Left forelimb (tissue), 1 donor: ENCODE data around the gene SGPP2.
"Not testable (repeated sequence)": the region's sequence is repeated elsewhere in the genome, so short reads cannot be mapped to it uniquely, and the experiment has no call there.

Experiments
- DNase-seq: peaks from one replicate; pipeline ENCODE4 v3.0.0-alpha.2; 2018; ENCODE audit warnings: low spot score

SGPP2 gene

DNA sequence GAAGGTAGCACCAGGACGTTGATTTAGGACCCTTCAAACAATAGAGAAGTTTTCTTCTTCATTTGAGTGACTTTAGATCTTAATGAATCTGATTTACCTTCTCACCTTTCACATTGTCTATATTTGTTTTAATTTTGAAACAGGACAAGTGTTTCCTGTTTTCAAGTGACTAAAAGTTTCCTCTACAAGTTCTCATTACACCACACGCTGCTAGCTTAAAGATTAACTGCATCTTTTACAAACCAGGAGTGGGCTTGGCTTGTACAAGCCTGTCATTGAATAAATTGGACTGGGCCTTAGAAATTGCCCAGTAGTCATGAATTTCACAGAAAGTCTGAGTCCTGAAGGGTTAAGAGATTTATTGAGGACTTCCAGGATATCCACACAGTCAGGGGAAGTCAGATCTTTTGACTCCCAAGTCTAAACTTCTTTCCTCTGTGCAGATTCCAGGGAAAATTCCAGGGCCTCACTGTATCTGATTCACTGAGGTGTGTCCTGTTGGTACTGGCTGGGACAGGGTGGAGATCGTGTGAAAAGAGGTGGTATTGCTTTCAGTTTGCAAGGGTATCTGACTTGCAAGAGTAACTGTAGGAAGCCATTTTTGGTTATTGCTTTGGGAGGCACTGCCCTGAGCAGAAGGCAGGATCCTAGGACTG, 3.4 kb downstream of the SGPP2 start:
- no peak for DNase-seq

DNA sequence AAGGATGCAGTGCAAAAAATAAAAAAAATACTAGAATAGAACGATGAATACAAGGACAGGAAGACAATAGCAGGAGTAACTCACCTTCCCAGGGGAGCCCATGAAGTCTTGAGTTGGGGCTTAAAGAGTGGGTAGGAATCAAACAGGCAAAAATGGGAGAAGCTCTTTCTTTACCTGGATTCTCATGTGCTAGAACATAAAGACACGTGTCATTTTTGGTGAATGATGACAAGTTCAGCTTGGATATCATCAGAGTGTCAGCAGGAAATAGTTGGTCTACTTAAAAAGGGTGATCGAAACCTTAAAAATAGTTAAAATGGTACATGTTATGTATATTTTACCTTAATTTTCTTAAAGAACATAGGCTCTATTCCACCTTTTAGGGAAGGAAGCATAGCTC, 5.7 kb downstream of the SGPP2 start:
- DNase-seq: no peak

DNA sequence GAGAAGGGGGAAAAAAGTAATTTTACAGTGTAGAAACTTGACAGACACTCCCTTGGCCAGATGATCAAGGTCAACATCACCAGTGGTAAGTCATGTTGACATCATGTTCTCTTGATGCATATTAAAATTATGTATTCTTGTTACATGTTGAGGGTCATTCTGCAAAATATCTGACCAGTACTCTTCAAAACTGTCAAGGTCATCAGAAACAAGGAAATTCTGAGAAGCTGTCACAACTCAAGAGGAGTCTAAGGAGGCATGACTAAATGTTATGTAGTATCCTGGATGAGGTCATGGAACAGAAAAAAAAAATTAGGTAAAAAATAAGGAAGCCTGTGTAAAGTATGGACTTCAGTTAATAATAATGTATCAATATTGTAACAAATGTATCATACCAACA, 6.3 kb downstream of the SGPP2 start:
- DNase-seq: no peak

DNA sequence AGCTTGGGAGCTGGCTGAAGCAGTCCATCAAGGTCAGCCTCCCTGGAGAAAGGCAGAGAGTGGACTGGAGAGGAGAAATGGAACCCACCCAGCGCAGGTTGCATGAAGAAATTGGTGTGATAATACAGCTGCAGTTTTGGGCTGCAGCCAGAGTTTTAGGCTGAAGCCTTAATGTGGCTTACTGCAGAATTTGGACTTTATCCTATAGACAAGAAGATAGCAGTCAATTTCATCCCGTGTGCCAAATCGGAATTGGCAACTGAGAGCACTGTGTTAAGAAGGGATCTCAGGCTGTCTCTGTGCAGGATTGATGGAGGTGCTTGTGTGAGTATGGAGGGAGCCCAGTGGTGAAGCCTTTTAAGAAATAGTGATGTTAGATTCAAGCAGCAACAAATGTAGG, 7.5 kb downstream of the SGPP2 start:
- no peak for DNase-seq

DNA sequence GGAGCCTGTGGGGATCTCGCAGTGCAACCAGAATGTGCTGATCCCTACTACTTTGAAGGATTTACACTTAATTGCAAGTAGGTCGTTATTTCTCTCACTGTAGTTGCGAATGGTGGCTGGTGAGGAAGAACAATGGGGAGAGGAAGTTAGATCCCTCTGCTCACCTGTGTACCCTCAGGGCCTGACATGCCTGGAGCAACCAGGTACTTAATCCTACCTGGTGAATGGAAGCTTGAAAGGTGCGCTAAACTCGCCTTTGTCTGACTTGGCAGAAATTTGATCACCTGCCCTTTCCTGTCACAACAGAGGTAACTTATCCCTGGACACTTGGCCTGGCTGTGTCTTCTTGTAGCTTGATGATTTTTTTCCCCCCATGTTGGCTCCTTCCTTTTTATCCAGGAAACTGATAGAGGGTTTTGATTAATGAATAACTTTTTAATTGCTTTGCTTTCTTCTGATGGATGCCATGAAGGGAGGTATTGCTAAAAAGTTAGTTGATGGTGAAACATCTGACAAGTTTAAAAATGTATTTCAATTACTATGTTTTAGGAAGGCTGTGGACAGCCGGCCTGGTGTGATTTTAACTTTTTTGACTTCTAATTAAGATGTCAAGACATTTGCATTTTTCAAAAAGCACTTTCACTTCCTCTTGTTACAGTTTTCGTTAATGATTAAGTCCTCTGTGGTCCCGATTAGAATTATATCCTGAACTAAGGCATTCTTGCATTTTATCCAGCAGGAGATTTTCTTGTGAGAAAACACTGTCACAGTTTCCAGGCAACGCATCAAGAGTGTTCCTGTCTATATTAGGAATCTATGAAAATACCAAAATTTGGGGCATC, 9.2 kb downstream of the SGPP2 start:
- no peak for DNase-seq

DNA sequence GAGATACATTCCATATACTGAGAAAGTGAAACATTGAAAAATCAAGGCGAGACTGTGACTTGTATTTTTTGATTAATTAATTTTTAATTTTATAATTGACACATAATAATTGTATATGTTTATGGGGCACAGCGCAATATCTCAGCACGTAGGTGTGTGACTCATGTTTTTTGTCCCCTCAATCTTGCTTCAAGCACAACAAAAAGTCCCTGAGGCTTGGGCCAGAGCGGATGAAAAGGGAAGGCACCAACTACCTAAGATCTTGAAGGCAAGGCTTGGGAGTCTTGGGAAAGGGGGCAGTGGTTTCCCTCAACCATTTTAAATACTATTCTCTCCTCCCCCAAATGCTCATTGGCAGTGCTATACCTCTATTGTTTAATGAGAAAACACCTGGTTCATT, 9.9 kb downstream of the SGPP2 start:
- no peak for DNase-seq

DNA sequence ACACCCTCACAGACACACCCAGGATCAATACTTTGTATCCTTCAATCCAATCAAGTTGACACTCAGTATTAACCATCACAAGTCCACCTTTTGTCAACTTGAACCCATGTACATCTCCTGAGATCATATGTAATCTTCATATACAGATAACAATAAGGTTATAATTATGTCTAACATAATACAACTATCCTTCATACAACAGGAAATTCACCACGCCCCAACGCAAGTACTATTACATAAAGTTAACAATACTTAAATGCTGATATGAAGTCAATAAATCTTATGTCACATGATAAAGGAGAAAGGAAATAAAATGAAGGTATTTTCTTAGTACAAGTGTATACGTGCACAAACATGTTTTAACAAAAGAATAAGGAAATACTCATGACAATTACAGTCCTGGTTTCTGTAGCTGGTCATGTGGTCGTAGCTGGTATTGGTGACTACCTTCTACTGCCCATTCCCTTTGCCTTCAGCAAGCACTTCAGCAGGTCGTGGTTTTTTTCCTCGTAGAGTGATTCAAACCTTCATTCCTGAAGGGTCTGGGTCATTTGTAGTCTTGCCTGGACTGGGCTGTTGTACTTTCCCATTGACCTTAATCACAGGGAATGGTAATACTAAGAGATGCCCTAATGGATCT, 11.2 kb downstream of the SGPP2 start:
- not testable (repeated sequence) for DNase-seq

DNA sequence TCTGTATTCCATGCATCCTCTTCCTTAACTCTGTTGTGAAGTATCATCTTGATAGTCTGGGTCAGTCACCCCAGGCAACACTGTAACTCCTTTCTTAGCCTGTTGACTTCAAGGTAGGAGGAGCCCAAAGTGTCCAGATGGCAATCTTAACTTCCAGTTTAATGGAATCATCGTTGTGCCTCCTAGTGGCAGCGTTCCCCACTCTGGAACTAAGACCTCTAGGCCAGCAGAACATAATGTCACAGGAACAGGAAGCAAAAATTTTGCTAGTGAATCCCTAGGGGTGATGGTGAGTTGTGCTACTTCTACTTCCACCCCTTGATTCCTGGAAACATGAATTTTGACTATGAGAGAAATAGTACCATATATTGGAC, 11.7 kb downstream of the SGPP2 start:
- no peak for DNase-seq

DNA sequence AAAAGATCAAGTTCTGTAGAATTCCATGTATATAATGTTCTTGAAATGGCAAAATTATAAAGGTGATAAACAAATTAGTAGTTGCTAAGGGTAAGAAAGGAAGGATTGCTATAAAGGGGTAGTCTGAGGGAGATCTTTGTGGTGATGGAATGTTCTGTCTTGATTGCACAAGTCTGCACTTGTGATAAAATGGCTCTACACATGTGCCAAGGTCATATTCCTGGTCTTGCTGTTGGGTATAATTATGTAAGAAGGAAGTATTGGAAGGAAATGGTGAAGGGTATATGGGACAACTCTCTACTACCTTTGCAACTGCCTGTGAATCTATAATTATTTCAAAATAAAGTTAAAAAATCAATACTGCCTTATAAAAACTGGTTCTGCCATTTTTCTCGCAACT, 15.3 kb downstream of the SGPP2 start:
- no peak for DNase-seq

DNA sequence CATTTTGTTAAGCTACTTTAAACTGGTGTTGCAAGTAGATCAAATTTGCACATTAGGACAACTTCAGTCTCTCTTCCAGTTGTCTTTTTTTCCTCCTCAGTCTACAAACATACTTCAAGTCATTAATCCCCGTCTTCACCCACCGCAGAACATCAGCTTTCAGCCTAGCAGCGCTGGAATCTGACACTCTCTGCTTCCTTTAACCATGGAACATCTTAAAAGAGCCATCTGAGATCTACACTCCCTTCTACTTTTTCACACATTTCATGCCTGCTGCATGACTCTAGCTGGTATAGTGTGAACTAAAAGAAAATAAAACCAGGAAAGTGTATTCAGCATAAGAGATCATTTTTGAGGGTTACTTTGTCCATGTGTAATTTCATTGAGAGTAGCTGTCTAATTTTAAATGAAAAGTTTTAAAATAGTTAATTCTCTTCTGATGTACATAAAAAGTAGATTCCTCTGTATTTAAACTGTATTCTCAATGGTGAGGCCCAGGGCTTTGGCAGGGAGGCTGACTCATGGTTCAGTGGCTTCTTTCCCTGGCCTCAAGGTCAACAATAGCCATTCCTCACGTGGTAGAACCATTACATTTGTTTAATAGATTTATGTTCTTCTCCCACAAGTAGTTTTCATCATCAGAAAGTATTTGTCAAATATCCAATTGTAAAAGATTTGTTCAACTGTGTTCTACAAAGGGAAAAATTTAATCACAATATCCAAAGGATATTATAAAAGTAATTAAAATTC, 16.5 kb downstream of the SGPP2 start:
- no peak for DNase-seq

DNA sequence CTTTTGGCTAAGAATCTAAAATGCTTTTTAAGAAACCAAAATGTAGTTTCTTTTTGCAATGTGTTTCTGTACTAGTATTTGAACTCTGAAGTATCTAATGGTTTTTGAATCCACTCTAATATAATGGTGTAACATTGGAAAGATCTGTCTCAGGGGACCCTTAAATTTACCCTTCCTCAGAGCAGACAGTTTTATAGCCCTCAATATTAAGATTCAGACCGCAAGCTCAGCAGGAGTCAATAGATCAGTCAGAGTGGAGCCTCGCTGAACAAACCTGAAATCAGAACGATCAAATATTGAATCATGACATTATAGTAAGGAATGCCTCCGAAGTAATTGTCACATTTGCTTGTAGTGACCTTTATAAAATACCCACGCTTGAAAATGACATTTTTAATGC, 18.3 kb downstream of the SGPP2 start:
- no peak for DNase-seq

DNA sequence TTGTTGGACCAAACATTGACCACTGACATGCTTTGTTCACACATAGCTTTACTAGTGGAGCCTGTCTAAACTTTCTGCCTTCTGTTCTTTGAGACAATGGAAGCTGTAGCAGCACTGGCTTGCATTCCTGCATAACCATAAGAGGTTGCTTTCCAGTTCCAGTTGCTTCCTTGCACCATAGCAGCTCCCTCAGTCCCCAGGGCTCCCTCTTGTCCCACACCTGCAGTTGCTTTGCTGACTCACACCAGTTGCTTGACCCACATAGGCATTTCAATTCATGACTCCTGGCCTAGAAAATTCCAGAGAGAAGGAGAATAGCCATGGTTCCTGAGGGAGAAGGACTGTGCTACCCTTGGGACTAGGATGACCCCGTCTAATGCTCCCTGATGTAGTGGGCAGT, 20.9 kb downstream of the SGPP2 start:
- DNase-seq: no peak

DNA sequence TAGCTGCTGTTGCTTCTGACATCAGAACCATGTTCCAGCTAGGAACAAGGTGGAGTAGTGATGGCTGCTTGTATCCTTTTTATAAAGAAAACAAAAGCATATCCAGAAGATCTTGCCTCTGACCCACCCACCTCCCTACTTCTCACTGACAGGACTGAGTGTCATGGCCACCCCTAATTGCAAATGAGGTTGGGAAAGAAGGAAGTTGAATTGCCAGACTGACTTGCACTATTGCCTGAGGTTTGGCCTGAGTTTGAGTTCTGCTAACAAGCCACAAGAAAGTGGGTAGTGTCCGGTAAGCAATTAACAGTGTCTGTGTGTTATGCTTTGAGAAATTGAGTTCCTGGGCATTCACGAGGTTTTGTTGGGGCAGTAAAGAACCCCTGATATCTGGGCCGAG, 22.8 kb downstream of the SGPP2 start:
- no peak for DNase-seq

DNA sequence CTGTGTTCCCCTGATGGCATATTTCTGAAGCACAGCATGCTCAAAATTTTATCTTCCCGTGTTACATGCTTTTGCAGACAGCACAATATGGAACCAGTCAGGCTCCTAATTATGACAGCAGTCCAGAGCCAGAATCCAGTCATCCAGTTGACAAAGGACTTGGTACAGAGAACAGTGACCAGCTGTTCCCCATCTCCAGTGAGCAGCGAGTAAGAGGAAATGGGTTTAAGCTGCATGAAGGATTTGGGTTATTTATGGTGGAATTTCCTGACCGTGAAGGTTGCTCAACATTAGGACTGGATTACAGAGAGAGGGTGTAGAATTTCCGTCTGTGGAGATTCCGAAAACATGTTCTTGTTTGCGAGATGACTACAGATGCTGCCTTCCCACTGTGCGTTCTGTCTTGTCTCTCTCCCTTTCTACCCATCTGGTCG, 24.4 kb downstream of the SGPP2 start:
- DNase-seq: no peak

DNA sequence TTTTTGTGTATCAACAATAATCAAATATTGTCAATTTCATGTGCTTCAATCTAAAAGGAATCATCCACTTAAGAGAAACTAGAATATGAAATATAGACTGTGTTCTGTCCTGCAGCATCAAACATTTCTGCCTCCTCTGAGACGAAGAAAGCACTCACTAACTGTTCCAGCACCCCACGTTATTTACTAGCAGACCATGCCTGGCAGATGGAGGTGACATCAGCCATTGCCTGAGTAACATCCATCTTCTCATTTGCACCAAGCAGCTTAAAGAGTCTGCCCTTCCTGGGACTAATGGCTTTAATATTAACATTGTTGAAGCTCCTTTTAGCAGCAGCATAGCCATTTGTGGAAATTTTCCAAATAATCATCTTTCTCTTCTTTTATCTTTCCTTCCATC, 25.7 kb downstream of the SGPP2 start:
- DNase-seq: no peak

DNA sequence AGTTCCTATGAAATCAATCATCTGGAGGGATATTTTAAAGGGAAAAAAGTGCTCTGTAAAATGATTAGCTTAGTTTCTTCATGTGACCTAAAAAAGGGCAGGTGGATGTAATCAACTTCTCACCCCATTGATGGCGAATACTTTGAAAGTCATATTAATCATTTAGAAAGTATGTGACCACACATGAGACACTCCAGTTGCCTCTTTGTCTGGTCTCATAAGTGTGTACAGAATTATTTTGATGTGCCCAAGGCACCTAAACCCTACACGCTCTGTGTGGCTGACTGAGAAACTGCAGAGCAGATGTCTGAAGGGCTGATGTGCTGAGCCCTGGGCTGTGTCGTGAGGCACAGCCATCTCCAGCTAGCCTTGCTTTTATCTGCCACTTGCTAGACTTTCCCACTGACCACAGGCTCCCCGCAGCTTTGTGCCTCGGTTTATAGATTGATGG, 26.9 kb downstream of the SGPP2 start:
- DNase-seq: no peak

DNA sequence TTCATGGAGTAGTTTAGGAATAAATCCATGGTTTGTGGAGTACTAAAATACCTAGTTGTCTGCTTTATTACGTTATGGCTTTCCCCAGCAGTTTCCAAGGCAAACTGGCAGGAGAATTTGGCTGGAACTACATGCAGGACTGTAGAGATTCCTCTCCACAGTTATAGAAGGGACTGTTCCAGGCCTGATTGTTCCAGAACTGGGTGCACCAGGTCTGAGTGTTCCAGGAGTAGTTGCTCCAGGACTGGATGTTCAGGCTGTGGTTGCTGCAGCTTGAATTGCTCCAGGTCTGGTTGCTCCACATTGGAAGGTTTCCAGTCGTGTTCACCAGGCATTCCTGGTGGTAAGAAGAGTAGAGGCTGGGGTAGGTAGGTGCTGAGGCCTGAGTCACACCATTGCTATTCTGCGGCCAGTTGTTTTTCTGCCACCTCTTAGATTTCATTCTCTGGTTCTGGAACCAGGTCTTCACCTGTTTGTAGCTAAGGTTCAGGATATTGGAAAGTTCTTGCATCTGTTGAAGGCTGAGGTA, 28.1 kb downstream of the SGPP2 start:
- DNase-seq: no peak

DNA sequence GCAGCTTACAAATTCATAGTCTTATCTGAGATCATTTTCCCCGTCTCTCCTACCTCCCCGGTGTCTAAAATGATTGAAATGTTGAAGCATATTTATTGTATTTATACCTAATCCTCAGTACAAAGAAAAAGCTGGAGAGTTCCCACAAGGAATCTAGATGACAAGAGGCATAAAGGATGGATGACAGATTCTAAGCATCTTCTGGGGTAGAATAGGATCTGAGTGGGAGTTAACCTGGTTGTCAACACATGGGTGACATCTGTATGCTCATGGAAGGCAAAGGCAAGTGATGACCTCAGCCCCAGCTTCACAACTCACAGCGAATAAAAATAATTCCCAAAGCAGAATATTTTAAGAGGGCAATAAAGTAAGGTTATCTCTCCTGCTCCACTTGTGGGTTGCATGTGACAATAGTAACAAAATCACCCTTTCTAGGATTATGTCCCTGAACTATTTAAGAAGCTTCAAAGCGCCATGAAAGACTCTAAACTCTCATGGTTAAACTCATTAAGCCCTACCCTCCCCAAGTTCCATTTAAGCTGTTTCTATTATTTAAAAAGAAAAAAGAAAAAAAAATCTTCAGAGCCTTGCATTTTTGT, 32.2 kb downstream of the SGPP2 start:
- no peak for DNase-seq

DNA sequence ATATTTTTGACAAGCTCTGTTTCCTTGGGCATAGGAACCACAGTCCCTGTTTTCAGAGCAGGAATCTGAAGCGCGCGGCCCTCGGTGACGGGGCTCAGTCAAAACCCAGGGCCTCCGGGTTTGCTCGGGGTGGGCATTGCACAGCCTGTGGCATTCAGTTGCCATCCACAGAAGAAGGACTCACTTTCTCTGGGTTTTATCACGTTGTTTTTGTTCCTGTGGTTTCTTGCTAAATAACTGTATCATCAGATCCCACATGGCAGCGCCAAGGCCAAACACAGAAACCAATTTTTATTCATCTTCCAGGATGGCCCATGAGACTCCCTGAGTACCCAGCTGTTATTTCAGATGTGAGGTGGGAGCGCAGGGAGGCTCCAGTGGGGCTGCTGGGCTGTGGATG, 35.6 kb downstream of the SGPP2 start:
- no peak for DNase-seq

DNA sequence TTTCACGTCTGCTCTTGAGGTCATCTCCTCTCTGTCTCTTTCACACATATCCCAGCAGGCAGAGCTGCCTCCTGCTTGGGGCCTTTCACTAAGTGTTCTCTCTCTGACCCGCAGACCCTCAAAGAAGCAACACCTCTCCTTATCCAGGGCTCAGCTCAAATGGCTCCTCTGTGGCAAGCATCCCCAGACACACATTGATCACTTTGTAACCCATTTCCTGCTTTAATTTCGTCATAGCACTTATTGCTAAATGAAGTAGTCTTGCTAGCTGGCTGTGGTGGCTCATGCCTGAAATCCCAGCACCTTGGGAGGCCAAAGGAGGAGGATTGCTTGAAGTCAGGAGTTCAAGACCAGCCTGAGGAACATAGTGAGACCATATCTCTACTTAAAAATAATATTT, 41.4 kb downstream of the SGPP2 start:
- DNase-seq: no peak

DNA sequence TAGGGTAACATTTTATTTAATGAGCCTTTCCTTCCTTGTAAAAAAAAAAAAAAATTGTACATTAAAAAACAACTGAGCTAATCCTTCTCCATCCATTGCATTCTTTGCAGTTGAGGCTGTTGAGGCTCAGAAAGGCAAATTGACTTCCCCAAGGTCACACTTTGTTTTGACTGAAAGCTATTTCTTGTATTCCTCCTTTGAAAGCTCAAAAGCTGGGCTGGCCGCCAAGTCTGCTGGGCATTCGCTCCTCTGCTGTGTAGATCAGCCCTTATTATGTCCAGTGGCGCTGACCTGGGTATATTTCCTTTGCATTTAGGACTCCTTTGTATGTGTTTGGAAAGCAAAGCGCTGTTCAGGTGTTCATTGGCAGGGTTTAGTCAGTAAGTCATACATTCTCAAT, 44.0 kb downstream of the SGPP2 start:
- no peak for DNase-seq
